GM23248 (cell line): ENCODE data around the gene LRFN4. TPM values are rescaled to one million over a fixed set of nuclear protein-coding genes. Genes with fewer than 3 reads are reported as not detected.
"Not testable (repeated sequence)": the region's sequence is repeated elsewhere in the genome, so short reads cannot be mapped to it uniquely, and the experiment has no call there.

ENCODE experiments used
- DNase-seq: peaks from one replicate; pipeline ENCODE4 v3.0.0-alpha.2; 2015
- H2AFZ ChIP-seq: fragments of 200-600 bp; sonication (generic); 2 replicates; pipeline ENCODE4 v1.6.1; 2016; ENCODE audit warnings: antibody characterized with exemption
- H3F3A ChIP-seq: fragments of 200-600 bp; sonication (generic); 2 replicates; pipeline ENCODE4 v1.6.1; 2016; ENCODE audit warnings: mild to moderate bottlenecking, antibody characterized with exemption, mixed run types; ENCODE audit not compliant: insufficient read depth
- H3K27ac ChIP-seq: fragments of 200-600 bp; sonication (generic); 2 replicates; pipeline ENCODE4 v1.5.1; 2016; ENCODE audit warnings: mild to moderate bottlenecking
- H3K27me3 ChIP-seq: fragments of 200-600 bp; sonication (generic); replicated peaks from 2 replicates; pipeline ENCODE4 v1.6.1; 2016; ENCODE audit warnings: mild to moderate bottlenecking; ENCODE audit not compliant: insufficient read depth
- H3K36me3 ChIP-seq: fragments of 200-600 bp; sonication (generic); 2 replicates; pipeline ENCODE4 v1.6.1; 2016; ENCODE audit warnings: low read depth, mild to moderate bottlenecking
- H3K4me1 ChIP-seq: fragments of 200-600 bp; sonication (generic); 2 replicates; pipeline ENCODE4 v1.6.1; 2016; ENCODE audit warnings: mild to moderate bottlenecking; ENCODE audit not compliant: insufficient read depth
- H3K4me2 ChIP-seq: fragments of 200-600 bp; sonication (generic); one replicate; pipeline ENCODE4 v1.6.1; 2016; ENCODE audit warnings: mild to moderate bottlenecking; ENCODE audit not compliant: unreplicated experiment
- H3K4me3 ChIP-seq: fragments of 200-600 bp; sonication (generic); 2 replicates; pipeline ENCODE4 v1.5.1; 2016; ENCODE audit warnings: mild to moderate bottlenecking
- H3K79me2 ChIP-seq: fragments of 200-600 bp; sonication (generic); 2 replicates; pipeline ENCODE4 v1.6.1; 2016; ENCODE audit warnings: mild to moderate bottlenecking; ENCODE audit not compliant: insufficient read depth
- H3K9ac ChIP-seq: fragments of 200-600 bp; sonication (generic); 2 replicates; pipeline ENCODE4 v1.6.1; 2016; ENCODE audit warnings: mild to moderate bottlenecking
- H3K9me2 ChIP-seq: fragments of 200-600 bp; sonication (generic); 2 replicates; pipeline ENCODE4 v1.6.1; 2016; ENCODE audit warnings: mixed run types, mild to moderate bottlenecking, moderate library complexity; ENCODE audit not compliant: insufficient read depth
- H3K9me3 ChIP-seq: fragments of 200-600 bp; sonication (generic); one replicate; pipeline ENCODE4 v1.6.1; 2017; ENCODE audit warnings: low read depth
- H4K20me1 ChIP-seq: fragments of 200-600 bp; sonication (generic); 2 replicates; pipeline ENCODE4 v1.6.0; 2016; ENCODE audit not compliant: insufficient read depth
- EZH2 ChIP-seq: fragments of 200-600 bp; sonication (generic); IDR thresholded peaks from 2 replicates; pipeline ENCODE4 v1.6.1; 2018; ENCODE audit warnings: antibody characterized with exemption, mild to moderate bottlenecking; ENCODE audit not compliant: insufficient read depth, poor library complexity, severe bottlenecking
- EZH2phosphoT487 ChIP-seq: fragments of 200-600 bp; sonication (generic); IDR thresholded peaks from 2 replicates; pipeline ENCODE4 v1.6.1; 2018; ENCODE audit warnings: antibody characterized with exemption, moderate library complexity, mild to moderate bottlenecking, low read depth; ENCODE audit not compliant: insufficient read depth
- WGBS, 2 experiments: methylation state at CpG; one replicate each; pipeline ENCODE4 v1.1.6; 2015 to 2017; ENCODE audit warnings: low lambda C conversion rate in 2 of 2, low coverage in 1 of 2; ENCODE audit errors: missing lambda C conversion rate in 2 of 2; 5-methylcytosine and 5-hydroxymethylcytosine counted together
- in situ Hi-C: fragments of 300-500 bp; cut with MboI; formaldehyde crosslinking; loops from 2 replicates; pipeline ENCODE4 v1.15.0; 2020
- polyA plus RNA-seq: library from polyadenylated mRNA; unstranded; fragments of >200 nt; fragmentation: Nextera tagmentation; extraction: Ambion mirVana; gene quantifications from 2 replicates; pipeline ENCODE4 v1.2.1, GENCODE V29; 2016
- total RNA-seq: library from RNA; depleted of rRNA; stranded (reverse); fragments of >200 nt; shearing (Covaris generic); gene quantifications from 2 replicates; pipeline ENCODE4 v1.2.3, GENCODE V29; 2014

The LRFN4 gene
- total and polyA plus RNA-seq, 2 experiments from 2014 or later: 5.4 to 42.2 TPM

DNA sequence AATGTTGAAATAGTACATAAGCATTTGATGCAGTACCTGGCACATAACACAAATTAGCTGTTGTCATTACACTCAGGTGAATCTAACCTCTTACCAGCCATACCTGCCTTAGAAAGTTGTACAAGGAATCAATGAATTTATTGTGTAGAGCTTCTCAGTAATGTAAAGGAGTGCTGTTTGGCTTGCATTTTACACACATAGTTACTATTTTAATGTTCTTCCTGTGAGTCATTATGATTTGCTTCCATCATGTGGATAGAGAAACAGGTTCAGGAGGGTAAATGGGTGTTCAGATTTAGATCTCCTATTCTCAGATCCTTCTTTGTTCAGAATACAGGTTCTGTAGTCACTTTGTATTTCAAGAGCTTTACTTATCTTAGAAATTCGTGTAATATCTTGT, 41.2 kb upstream of the LRFN4 start:
- DNase-seq: peak; percentile 46
- Histone ChIP-seq H3K9me3 (no peaks in the 10 kb centered on the region), H3K79me2 (no peaks in the 10 kb centered on the region), H4K20me1 (no peaks in the 10 kb centered on the region), H3K4me3 (no peak overlapping the region), H3K9ac (no peak overlapping the region), H3K9me2 (no peaks in the 10 kb centered on the region), H3K4me2 (no peak overlapping the region), H3K27ac (no peak overlapping the region), H2AFZ (no peak overlapping the region), H3K27me3 (no peaks in the 10 kb centered on the region), H3F3A (no peaks in the 10 kb centered on the region), H3K4me1 (no peaks in the 10 kb centered on the region), H3K36me3 (no peaks in the 10 kb centered on the region)
- 54 to 58% methylated on average over 1 of the region's 1 CpG for WGBS, 2 experiments
- TF ChIP-seq EZH2phosphoT487: no peak
- in situ Hi-C loops: no loop called here

DNA sequence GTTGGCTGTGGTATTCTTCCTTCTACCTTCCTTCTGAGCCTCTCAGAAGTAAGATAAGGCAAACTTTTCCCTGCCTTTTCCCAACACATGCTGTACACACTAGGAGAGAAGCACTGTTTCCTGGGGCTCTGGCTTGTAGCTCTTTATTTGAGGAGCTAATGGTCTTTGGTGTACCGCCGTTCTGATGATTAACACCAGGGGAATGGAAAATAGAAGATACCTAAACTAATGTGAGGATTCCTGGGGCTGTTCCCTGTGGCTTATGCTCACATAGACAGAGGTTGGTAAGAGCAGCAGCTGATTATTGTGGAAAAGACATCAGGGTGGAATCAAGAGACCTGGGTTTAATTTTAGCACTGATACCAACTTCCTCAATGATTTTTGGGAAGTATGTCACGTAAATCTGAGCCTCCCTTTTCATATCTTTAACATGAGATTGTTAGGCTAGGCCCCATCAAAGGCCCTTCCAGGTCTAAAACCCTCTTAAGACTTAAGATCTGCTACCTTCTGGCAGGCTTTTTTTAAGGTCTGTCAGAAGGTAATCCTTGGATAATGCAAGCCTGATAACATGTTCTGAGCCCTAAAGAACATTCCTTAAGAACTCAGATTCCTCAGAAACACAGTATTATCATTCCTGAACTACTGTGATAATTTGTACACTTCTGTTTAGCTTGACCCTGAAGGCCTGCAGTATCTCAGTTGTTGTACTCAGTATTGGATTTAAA, 38.5 kb upstream of the LRFN4 start:
- no peak overlapping the region for H3K27ac ChIP-seq
- 94 to 99% methylated on average over 3 of the region's 3 CpGs for whole genome bisulfite sequencing, 2 experiments
- no peak for DNase-seq

DNA sequence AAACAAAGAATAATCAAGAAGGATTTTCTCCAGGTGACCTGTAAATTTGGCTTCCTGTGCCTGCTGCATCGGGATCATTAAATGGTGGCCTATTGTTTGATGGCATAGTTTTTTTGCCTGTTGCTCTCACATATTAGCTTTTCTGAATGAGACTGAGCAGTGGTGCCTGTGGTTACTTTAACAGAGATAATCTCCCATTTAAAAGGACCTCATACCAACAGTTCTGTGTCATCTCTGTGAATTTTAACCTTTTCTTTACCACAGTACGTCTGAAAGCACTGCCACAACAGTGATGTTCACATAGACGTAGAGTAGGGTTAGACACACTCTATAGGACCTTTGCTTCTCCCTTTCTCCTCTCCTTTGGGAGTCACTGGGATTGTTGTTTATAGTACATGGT, 36.5 kb upstream of the LRFN4 start:
- H3K4me3 ChIP-seq: no peak overlapping the region
- H3K27me3 ChIP-seq: no peaks in the 10 kb centered on the region
- no peak overlapping the region for H3K27ac ChIP-seq
- no peaks in the 10 kb centered on the region for H3K9me3 ChIP-seq
- H3K9me2 ChIP-seq: no peaks in the 10 kb centered on the region
- WGBS, 2 experiments: 84 to 87% methylated on average over 3 of the region's 3 CpGs
- H3K9ac ChIP-seq: no peak overlapping the region
- H3K36me3 ChIP-seq: no peaks in the 10 kb centered on the region
- no peak for DNase-seq
- no peak overlapping the region for H2AFZ ChIP-seq
- no peak for TF ChIP-seq EZH2phosphoT487
- no peaks in the 10 kb centered on the region for H3F3A ChIP-seq
- no peaks in the 10 kb centered on the region for H3K79me2 ChIP-seq
- in situ Hi-C loops: no loop called here
- H3K4me2 ChIP-seq: no peak overlapping the region
- no peaks in the 10 kb centered on the region for H3K4me1 ChIP-seq
- no peaks in the 10 kb centered on the region for H4K20me1 ChIP-seq

More for the DNA sequence above, 38.5 kb upstream of the LRFN4 start:
- H3K79me2 ChIP-seq: no peaks in the 10 kb centered on the region
- no peaks in the 10 kb centered on the region for H3K9me2 ChIP-seq
- H3K9ac ChIP-seq: no peak overlapping the region
- no peaks in the 10 kb centered on the region for H3K4me1 ChIP-seq
- no peaks in the 10 kb centered on the region for H3K36me3 ChIP-seq
- no peak overlapping the region for H2AFZ ChIP-seq
- no peak for TF ChIP-seq EZH2
- no peak for TF ChIP-seq EZH2phosphoT487
- H3K4me3 ChIP-seq: no peak overlapping the region
- no peak overlapping the region for H3K4me2 ChIP-seq
- in situ Hi-C loops: no loop called here
- no peaks in the 10 kb centered on the region for H3K9me3 ChIP-seq
- H3F3A ChIP-seq: no peaks in the 10 kb centered on the region
- H4K20me1 ChIP-seq: no peaks in the 10 kb centered on the region
- H3K27me3 ChIP-seq: no peaks in the 10 kb centered on the region

DNA sequence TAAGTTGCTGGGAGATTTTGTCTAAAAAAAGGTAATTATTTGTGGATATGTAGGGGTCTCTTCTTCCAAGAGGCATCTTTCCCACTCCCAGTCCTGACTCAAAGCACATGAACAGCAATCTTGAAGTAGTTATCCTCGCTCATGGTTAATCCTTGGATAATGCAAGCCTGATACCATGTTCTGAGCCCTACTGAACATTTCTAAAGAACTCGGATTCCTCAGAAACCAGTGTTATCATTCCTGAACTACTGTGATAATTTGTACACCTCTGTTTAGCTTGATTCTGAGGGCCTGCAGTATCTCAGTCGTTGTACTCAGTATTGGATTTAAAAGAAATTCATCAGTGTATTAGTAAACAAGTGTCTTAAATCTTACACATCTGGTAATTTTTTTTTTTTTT, 36.0 kb upstream of the LRFN4 start:
- Histone ChIP-seq H3K36me3 (no peaks in the 10 kb centered on the region), H3K9me2 (no peaks in the 10 kb centered on the region), H3K4me2 (no peak overlapping the region), H3K27me3 (no peaks in the 10 kb centered on the region), H3K4me1 (no peaks in the 10 kb centered on the region), H3K9ac (no peak overlapping the region), H3K79me2 (no peaks in the 10 kb centered on the region), H3K4me3 (no peak overlapping the region), H3K27ac (no peak overlapping the region), H3K9me3 (no peaks in the 10 kb centered on the region), H4K20me1 (no peaks in the 10 kb centered on the region), H3F3A (no peaks in the 10 kb centered on the region), H2AFZ (no peak overlapping the region)
- no peak for DNase-seq
- in situ Hi-C loops: no loop called here
- 86 to 90% methylated on average over 3 of the region's 3 CpGs for WGBS, 2 experiments
- TF ChIP-seq EZH2: no peak
- no peak for TF ChIP-seq EZH2phosphoT487

DNA sequence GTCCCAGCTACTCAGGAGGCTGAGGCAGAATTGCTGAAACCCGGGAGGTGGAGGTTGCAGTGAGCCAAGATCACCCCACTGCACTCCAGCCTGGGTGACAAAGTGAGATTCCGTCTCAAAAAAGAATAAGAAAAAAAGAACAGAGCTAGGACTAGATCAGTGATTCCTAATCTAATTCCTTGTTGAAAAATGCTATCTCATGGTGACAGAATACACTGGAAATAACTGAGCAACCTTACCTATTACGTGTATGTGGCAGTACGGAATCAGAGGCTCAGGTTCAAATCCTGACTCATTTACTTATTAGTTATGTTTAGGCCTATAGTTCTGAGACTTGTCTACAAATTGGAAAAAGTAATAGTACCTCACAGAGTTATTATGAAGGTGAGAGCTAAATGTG, 33.2 kb upstream of the LRFN4 start:
- Histone ChIP-seq H3K9me2 (no peaks in the 10 kb centered on the region), H3K36me3 (no peaks in the 10 kb centered on the region), H2AFZ (no peak overlapping the region), H3K79me2 (no peaks in the 10 kb centered on the region), H3K9me3 (no peaks in the 10 kb centered on the region), H4K20me1 (no peaks in the 10 kb centered on the region), H3K9ac (no peak overlapping the region), H3K4me3 (no peak overlapping the region), H3K4me2 (no peak overlapping the region), H3K27ac (no peak overlapping the region), H3F3A (no peaks in the 10 kb centered on the region), H3K4me1 (no peaks in the 10 kb centered on the region), H3K27me3 (no peaks in the 10 kb centered on the region)
- in situ Hi-C loops: no loop called here
- no peak for DNase-seq
- TF ChIP-seq EZH2phosphoT487 (no peak), EZH2 (no peak)
- WGBS, 2 experiments: 95 to 98% methylated on average over 4 of the region's 4 CpGs

DNA sequence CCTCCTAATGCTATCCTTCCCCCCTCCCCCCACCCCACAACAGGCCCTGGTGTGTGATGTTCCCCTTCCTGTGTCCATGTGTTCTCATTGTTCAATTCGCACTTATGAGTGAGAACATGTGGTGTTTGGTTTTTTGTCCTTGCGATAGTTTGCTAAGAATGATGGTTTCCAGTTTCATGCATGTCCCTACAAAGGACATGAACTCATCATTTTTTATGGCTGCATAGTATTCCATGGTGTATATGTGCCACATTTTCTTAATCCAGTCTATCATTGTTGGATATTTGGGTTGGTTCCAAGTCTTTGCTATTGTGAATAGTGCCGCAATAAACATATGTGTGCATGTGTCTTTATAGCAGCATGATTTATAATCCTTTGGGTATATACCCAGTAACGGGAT, 32.3 kb upstream of the LRFN4 start:
- H3F3A ChIP-seq, H3K27me3 ChIP-seq, H3K4me3 ChIP-seq, H3K9me2 ChIP-seq, H3K36me3 ChIP-seq, H2AFZ ChIP-seq, H4K20me1 ChIP-seq, H3K27ac ChIP-seq, H3K9ac ChIP-seq, H3K79me2 ChIP-seq, DNase-seq, H3K4me2 ChIP-seq, in situ Hi-C loops, H3K4me1 ChIP-seq, H3K9me3 ChIP-seq: not testable (repeated sequence)
- 93 to 100% methylated on average over 4 of the region's 4 CpGs for WGBS, 2 experiments
